Activated B cell treated with CpG ODN at 0.5 μM for 24 hours (primary cell): ENCODE measurements around the gene CERS4. TPM values are rescaled to one million over a fixed set of nuclear protein-coding genes. Genes with fewer than 3 reads are reported as not detected.

Experiments used
- ATAC-seq: fragments of 200-7000 bp; cut with Tn5 transposase; one replicate; pipeline ENCODE4 v1.10.0; 2021; ENCODE audit warnings: low read depth, mild to moderate bottlenecking, moderate library complexity
- CTCF ChIA-PET: fragments of 350-600 bp; sonication (Branson Sonifier 250); formaldehyde crosslinking; loops from one replicate; lab custom pipeline; 2021; ENCODE audit warnings: antibody characterized with exemption; lab: Charles Lee
- POLR2A ChIA-PET: fragments of 350-600 bp; sonication (Branson Sonifier 250); formaldehyde crosslinking; loops from one replicate; lab custom pipeline; 2021; ENCODE audit warnings: antibody characterized with exemption; lab: Charles Lee
- DNase-seq: peaks from one replicate; pipeline ENCODE4 v3.0.0; 2022
- H3K27ac Mint-ChIP-seq: one replicate; pipeline ENCODE4 v1.8.0; 2020; ENCODE audit warnings: mixed read lengths
- H3K27me3 Mint-ChIP-seq: one replicate; pipeline ENCODE4 v1.8.0; 2021; ENCODE audit warnings: mixed read lengths
- H3K36me3 Mint-ChIP-seq: one replicate; pipeline ENCODE4 v1.8.0; 2021; ENCODE audit warnings: low read depth, mixed read lengths
- H3K4me1 Mint-ChIP-seq: one replicate; pipeline ENCODE4 v1.8.0; 2021; ENCODE audit warnings: mixed read lengths
- H3K4me3 Mint-ChIP-seq: one replicate; pipeline ENCODE4 v1.8.0; 2020; ENCODE audit warnings: mild to moderate bottlenecking, mixed read lengths
- H3K9me3 Mint-ChIP-seq: one replicate; pipeline ENCODE4 v1.8.0; 2020; ENCODE audit warnings: mixed read lengths
- intact Hi-C: fragments of 100-400 bp; cut with micrococcal nuclease; formaldehyde crosslinking; loops from one replicate; pipeline ENCODE4 v1.15.1; 2024
- total RNA-seq: library from RNA; stranded (reverse); gene quantifications from 2 replicates; pipeline ENCODE4 v1.2.3, GENCODE V29; 2022
- TF ChIP-seq, protein P1 (sequence below): fragments of 200-600 bp; IDR thresholded peaks from one replicate; pipeline ENCODE4 v1.8.0; 2022; ENCODE audit warnings: antibody characterized with exemption, mild to moderate bottlenecking

CERS4 gene
- total RNA-seq, 1 donor from 2014 or later, result 112 TPM

DNA sequence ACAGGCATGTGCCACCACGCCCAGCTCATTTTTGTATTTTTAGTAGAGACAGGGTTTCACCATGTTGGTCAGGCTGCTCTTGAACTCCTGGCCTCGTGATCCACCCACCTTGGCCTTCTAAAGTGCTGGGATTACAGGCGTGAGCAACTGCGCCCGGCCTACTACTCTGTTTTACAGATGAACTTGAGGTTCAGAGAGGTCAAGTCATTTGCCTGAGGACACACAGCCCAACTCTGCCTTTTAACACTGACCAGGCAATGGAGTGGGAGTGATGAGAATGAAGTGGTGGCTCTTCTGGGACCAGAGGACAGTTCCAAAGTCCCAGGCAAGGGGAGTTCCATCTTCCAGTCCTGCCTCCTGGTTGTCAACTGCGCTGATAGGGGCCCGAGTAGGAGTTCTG lies 41.4 kb downstream of the CERS4 start:
- ChIA-PET POLR2A (interaction anchor here (0.7 to 1.9 kb wide), 2 partner anchors 40 to 90 kb away, joined by 4 to 5 read pairs; no protein-coding TSS in a partner anchor), CTCF (interaction anchor here (1.2 to 5.9 kb wide), 2 partner anchors 55 to 92 kb away, joined by 3 to 46 read pairs; no protein-coding TSS in a partner anchor)
- H3K27me3 Mint-ChIP-seq, result no peaks in the 10 kb centered on the region
- no peaks in the 10 kb centered on the region for H3K9me3 Mint-ChIP-seq
- no peak overlapping the region for H3K27ac Mint-ChIP-seq
- no peak overlapping the region for H3K4me3 Mint-ChIP-seq
- DNase-seq (no peak), ATAC-seq (no peak)
- intact Hi-C loops, result no loop called here
- peaks cover 50% of the 10 kb centered on the region for H3K36me3 Mint-ChIP-seq
- TF ChIP-seq, protein P1, sequence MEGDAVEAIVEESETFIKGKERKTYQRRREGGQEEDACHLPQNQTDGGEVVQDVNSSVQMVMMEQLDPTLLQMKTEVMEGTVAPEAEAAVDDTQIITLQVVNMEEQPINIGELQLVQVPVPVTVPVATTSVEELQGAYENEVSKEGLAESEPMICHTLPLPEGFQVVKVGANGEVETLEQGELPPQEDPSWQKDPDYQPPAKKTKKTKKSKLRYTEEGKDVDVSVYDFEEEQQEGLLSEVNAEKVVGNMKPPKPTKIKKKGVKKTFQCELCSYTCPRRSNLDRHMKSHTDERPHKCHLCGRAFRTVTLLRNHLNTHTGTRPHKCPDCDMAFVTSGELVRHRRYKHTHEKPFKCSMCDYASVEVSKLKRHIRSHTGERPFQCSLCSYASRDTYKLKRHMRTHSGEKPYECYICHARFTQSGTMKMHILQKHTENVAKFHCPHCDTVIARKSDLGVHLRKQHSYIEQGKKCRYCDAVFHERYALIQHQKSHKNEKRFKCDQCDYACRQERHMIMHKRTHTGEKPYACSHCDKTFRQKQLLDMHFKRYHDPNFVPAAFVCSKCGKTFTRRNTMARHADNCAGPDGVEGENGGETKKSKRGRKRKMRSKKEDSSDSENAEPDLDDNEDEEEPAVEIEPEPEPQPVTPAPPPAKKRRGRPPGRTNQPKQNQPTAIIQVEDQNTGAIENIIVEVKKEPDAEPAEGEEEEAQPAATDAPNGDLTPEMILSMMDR, result no peak
- H3K4me1 Mint-ChIP-seq, result peaks cover 3% of the 10 kb centered on the region

DNA sequence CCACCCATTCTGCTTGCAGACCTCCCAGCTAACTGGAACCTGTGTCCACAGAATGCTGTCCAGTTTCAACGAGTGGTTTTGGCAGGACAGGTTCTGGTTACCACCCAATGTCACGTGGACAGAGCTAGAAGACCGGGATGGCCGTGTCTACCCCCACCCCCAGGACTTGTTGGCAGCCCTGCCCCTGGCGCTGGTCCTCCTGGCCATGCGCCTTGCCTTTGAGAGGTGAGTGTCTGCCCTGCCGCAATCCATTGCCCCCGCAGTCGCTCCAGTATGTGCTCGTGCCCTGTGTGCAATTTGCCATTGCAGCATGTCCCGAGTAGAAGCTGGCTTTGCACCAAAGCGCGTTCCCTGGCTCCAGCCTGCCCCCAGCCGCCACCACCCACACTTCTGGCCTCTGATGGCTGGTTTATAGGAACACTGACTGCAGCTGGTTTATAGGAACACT lies 41.9 kb downstream of the CERS4 start:
- Mint-ChIP-seq H3K36me3 (peaks cover 54% of the 10 kb centered on the region), H3K27me3 (no peaks in the 10 kb centered on the region), H3K4me3 (no peak overlapping the region)

DNA sequence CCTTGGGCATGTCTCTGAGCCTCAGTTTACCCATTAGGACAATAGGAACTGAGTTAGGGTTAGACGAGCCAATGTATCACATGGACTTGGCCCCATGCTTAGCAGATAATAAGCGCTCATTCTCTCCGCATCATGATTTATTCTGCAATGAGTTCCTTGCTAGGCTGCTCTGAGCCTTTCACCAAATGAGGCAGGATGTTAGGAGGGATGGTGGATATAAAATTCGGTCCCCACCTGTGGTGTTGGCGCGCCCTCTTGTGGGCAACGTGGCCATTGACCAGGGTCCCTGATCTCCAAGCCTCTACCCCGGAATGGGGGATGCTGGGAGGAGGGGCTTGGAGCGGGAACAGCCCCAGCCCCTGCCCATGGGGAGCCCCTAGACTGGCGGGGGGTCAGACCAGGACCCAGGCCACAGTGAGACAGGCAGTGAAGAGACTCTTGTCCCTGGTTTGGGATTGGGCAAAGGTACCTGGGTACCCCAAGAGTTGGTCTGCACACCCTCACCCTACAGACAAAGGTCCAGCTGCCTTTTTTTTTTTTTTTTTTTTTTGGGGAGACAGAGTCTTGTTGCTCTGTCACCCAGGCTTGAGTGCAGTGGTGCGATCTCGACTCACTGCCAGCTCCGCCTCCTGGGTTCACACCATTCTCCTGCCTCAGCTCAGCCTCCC lies 43.9 kb downstream of the CERS4 start:
- TF ChIP-seq, protein P1, result peak; percentile 75
- intact Hi-C loops, result loop anchor here (1.0 to 2.0 kb wide), 6 partner anchors 44 to 309 kb away; partner anchors contain the start of gene CERS4
- Mint-ChIP-seq H3K36me3 (peaks cover 61% of the 10 kb centered on the region), H3K9me3 (no peaks in the 10 kb centered on the region), H3K4me3 (no peak overlapping the region), H3K27me3 (no peaks in the 10 kb centered on the region), H3K27ac (peak overlapping the region; percentile 71), H3K4me1 (peaks cover 3% of the 10 kb centered on the region)
- ChIA-PET CTCF (interaction anchor here (0.7 to 5.9 kb wide), 6 partner anchors 10 to 309 kb away, joined by 3 to 46 read pairs (median 4); no protein-coding TSS in a partner anchor), POLR2A (interaction anchor here (0.6 to 1.5 kb wide), 8 partner anchors 42 to 94 kb away, joined by 3 to 8 read pairs (median 5); partner anchors contain the start of gene CERS4)
- ATAC-seq (peak; percentile 95), DNase-seq (peak; percentile 82)

More for the DNA sequence above, 41.9 kb downstream of the CERS4 start:
- Mint-ChIP-seq H3K9me3 (no peaks in the 10 kb centered on the region), H3K27ac (no peak overlapping the region), H3K4me1 (peaks cover 3% of the 10 kb centered on the region)
- ATAC-seq, result no peak
- CTCF ChIA-PET, result interaction anchor here (1.2 to 5.9 kb wide), 3 partner anchors 56 to 307 kb away, joined by 3 to 46 read pairs (median 4); no protein-coding TSS in a partner anchor
- intact Hi-C loops, result no loop called here
- TF ChIP-seq, protein P1, result no peak
- DNase-seq, result no peak
- POLR2A ChIA-PET, result interaction anchor here (0.7 to 1.9 kb wide), 2 partner anchors 41 to 90 kb away, joined by 4 to 5 read pairs; no protein-coding TSS in a partner anchor

DNA sequence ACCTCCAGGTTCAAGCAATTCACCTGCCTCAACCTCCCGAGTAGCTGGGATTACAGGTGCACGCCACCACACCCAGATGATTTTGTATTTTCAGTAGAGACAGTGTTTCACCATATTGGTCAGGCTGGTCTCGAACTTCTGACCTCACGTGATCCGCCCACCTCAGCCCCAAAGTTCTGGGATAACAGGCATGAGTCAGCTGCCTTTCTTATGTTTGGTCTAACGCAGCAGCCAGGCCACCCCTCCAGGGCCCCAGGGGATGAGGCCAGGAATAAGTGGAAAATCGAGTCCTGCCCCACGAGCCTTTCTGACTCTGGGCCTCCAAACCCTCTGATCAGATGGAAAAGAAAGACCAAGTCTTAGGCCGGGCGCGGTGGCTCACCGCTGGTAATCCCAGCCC lies 44.5 kb downstream of the CERS4 start:
- peaks cover 62% of the 10 kb centered on the region for H3K36me3 Mint-ChIP-seq
- POLR2A ChIA-PET, result interaction anchor here (1.0 to 1.3 kb wide), 5 partner anchors 43 to 95 kb away, joined by 3 to 8 read pairs (median 6); partner anchors contain the start of gene CERS4
- no peak for ATAC-seq

More for the DNA sequence above, 44.5 kb downstream of the CERS4 start:
- CTCF ChIA-PET, result interaction anchor here (0.7 to 5.9 kb wide), 5 partner anchors 10 to 309 kb away, joined by 3 to 46 read pairs (median 5); no protein-coding TSS in a partner anchor
- DNase-seq, result no peak
- intact Hi-C loops, result loop anchor here (1.0 to 2.0 kb wide), 6 partner anchors 45 to 309 kb away; partner anchors contain the start of gene CERS4
- H3K4me3 Mint-ChIP-seq, result no peak overlapping the region
- H3K4me1 Mint-ChIP-seq, result peaks cover 3% of the 10 kb centered on the region
- no peaks in the 10 kb centered on the region for H3K27me3 Mint-ChIP-seq
- no peaks in the 10 kb centered on the region for H3K9me3 Mint-ChIP-seq
- no peak overlapping the region for H3K27ac Mint-ChIP-seq
- TF ChIP-seq, protein P1, result no peak
